A549 (cell line): ENCODE results near the gene LAGE3.

Experiments used
- CTCF ChIP-seq: fragments of >200 bp; sonication (Bioruptor Twin); formaldehyde crosslinking; IDR thresholded peaks from 3 replicates; pipeline ENCODE4 v1.5.1; 2016
- HDAC2 ChIP-seq: fragments of 200-600 bp; sonication (generic); IDR thresholded peaks from 2 replicates; pipeline ENCODE4 v1.6.1; 2016
- JUNB ChIP-seq: fragments of >200 bp; sonication (Bioruptor Twin); formaldehyde crosslinking; IDR thresholded peaks from 2 replicates; pipeline ENCODE4 v1.6.1; 2016
- NFE2L2 ChIP-seq: fragments of 150-350 bp; conservative IDR thresholded peaks from 2 replicates; pipeline ENCODE4 v1.6.1; 2014; ENCODE audit warnings: low read length
- NR3C1 ChIP-seq: fragments of >200 bp; sonication (Bioruptor Twin); formaldehyde crosslinking; IDR thresholded peaks from 3 replicates; pipeline ENCODE4 v1.6.1; 2017
- POLR2A ChIP-seq: IDR thresholded peaks from 2 replicates; pipeline ENCODE4 v1.6.1; 2012; ENCODE audit warnings: mild to moderate bottlenecking, low read length
- USF2 ChIP-seq: fragments of 450-650 bp; IDR thresholded peaks from 2 replicates; pipeline ENCODE4 v1.6.1; 2014; ENCODE audit warnings: antibody characterized with exemption
- ZFP36 ChIP-seq: fragments of 450-650 bp; IDR thresholded peaks from 2 replicates; pipeline ENCODE4 v1.6.1; 2014; ENCODE audit warnings: borderline replicate concordance; ENCODE audit not compliant: partially characterized antibody
- ZNF302 ChIP-seq: fragments of 250-450 bp; sonication (Bioruptor Pico); IDR thresholded peaks from 2 replicates; pipeline ENCODE4 v1.9.0; 2021; ENCODE audit warnings: inconsistent platforms, mild to moderate bottlenecking, moderate library complexity

GRCh38 chrX:154490414-154491083 is 11.5 kb upstream of the LAGE3 start, which contains the start of gene SLC10A3:
- TF ChIP-seq CTCF, result no peak
- no peak for TF ChIP-seq ZNF302 (CRISPR knock-in tag)
- TF ChIP-seq NFE2L2, result no peak
- TF ChIP-seq NR3C1, result no peak
- no peak for TF ChIP-seq JUNB
- peak; percentile 90 for TF ChIP-seq POLR2A
- TF ChIP-seq HDAC2, result no peak
- no peak for TF ChIP-seq ZFP36
- TF ChIP-seq USF2, result no peak
